Activated CD8-positive, alpha-beta memory T cell treated with anti-CD3 and anti-CD28 coated beads, Interleukin-2, amount 50 U/mL, for 24 hours (primary cell): Measurements from ENCODE around the gene SORBS1.

Experiments used
- DNase-seq: peaks from one replicate; pipeline ENCODE4 v3.0.0-alpha.2; 2020; ENCODE audit errors: extremely low read depth

The SORBS1 gene

DNA sequence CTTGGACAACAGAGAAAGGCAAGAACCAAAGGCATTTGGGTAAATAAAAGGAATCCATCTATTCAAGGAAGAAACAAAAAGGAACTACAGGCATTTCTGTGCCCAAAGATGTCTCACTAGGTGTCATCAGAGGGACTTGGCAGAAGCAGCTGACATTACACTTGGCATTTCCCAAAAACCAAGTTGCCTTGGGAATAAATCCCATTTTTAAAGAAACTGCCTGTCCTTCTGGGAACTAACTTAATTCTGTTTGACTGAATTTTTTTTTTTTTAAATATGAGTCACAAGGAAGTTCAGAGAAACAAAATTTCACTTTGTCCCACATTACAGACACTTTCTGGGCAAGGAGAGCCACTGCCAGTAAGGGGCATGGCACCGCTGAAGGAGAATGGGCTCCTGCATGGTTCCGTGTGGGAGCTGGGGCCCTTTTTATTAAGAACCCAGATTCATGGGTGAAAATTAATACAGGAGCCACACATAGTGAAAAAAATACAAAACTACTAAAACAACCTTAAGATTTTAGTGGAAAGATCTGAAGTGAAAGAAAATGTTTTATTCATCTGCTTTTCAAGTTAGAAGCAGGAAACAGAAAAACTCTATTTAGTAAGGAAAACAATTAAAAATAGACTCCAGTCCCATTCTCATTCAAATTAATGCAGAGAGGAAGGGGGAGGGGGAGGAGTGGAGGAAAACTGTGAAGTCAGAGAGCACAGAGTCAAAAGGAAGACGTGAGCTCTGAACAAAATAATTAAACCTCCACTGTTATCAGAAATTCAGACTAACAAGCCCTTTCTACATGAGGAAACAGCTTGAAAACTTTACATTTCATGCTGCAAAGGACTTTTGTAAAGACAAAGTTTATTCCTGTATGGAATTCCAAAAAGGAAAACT is 151.9 kb downstream of the SORBS1 start:
- no peak for DNase-seq

DNA sequence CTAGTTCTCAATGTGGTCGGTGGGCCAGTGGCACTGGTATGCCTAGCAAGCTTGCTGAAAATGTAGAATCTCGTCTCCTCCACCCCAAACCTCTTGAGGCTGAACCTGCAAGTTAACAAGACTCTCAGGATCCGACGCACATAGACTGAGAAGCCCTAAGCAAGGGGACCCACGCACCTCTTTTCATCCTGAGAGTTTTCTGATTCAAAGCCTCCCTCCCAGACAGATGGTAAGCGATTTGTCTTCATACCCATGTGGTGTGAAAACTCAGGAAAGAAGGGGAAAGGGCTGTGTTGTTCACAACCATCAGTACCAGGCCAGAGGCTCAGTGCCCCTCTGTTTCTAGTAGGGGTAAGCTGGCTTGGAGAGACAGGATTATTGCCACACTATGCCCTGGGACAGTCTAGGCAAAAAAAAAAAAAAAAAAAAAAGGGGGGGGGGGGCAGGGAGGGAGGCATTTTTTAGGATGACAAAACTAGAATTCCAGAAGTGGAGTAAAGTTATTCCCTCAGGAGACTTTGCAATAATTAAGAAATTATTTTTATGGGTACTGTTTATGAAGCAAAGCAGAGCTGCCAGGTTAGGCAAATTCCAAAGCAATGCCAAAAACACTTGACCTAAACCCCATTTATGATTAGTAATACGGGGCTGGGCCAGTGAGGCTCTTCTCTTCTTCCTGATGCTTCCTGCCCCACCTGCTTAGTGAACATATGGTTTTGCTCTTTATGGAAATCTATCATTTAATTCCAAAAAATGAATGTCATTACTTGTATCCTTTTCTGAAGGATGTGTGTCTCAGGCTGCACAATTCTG is 152.8 kb downstream of the SORBS1 start:
- DNase-seq, result no peak

DNA sequence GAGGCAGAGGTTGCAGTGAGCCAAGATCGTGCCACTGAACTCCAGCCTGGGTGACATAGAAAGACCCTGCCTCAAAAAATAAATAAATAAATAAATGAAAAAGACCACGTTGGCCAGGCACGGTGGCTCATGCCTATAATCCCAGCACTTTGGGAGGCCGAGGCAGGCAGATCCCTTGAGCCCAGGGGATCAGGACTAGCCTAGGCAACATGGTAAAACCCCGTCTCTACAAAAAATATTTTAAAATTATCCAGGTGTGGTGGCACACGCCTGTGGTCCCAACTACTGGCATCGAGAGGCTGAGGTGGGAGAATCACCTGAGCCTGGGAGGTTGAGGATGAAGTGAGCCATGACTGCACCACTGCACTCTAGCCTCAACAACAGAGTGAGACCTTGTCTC is 153.6 kb downstream of the SORBS1 start:
- no peak for DNase-seq

DNA sequence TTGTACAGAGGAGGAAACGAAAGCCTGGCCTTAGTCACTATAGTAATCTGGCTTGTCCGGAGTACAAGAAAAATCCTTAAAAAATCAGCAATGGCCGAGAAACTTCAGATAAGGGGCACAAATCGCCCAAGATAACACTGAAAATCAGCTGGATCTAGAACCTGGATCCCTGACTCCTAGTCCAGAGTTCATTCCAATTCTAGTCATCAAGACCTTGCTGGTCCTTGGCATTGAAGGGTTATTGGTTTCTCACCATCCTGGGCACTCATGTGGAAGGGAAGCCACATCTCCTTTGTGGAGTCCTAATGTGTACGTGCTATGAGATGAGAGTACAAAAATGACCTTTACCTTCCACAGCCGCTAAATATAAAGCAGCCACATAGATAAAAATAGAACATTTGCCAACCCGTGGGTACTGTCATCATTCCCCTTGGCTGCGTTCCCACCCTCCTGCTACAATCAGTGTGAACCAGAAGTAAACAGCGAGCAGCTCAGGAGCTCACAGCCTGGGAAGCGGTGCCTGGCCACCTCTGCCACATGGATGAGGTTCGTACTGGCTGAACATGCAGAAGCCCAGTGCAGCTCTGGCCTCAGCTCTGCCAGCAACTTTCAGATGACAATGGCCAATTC is 154.4 kb downstream of the SORBS1 start:
- DNase-seq, result no peak

DNA sequence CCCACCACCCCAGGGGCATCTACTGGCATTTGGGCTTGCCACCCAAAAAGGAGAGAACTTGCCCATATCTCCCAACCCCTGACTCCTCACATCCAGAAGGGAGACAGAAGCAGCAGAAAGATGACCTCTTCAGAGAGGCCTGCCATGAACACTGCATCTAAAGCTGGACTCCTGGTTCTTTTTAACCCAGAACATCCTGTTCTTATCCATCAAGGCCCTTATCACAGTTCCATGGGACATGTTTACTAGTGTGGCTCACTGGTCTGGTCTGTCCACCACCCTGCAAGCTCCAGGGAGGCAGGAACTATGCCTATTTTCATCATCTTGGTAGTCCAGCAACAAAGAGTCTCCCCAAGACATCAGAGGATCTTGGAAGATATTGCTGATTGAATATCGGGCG is 155.5 kb downstream of the SORBS1 start:
- no peak for DNase-seq

DNA sequence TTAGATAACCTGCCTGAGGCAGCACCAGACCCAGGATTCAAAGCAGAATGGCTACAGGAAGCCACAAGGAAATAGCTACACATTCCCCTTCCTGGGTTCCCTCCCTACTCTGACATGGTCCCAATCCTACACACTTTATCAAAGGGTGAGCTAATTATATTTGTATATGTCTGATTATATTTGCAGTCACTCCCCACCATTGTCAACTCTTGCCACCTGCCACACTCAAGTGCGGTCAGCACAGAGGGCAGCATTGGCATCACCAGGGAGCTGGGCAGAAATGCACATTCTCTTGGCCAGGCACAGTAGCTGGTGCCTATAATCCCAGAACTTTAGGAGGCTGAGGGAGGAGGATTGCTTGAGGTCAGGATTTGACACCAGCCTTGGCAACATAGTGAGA is 156.3 kb downstream of the SORBS1 start:
- DNase-seq, result no peak

DNA sequence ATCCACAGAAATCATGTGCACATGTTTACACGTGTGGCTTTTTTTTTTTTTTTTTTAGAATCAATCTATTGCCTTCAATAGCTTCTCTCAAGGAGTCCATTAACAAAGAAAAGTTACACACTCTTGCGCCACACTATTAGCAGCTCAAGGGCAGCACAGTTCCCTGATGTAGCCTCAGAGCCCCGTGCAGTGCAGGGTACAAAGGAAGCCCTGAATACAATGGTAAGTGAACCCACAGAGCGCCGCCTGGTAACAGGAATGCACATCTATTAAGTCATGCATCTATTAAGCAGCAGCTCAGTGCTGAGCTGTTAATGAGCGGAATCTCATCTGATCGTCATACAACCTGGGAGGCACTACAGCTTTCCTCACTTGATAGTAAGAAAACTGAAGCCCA is 156.7 kb downstream of the SORBS1 start:
- DNase-seq, result no peak

DNA sequence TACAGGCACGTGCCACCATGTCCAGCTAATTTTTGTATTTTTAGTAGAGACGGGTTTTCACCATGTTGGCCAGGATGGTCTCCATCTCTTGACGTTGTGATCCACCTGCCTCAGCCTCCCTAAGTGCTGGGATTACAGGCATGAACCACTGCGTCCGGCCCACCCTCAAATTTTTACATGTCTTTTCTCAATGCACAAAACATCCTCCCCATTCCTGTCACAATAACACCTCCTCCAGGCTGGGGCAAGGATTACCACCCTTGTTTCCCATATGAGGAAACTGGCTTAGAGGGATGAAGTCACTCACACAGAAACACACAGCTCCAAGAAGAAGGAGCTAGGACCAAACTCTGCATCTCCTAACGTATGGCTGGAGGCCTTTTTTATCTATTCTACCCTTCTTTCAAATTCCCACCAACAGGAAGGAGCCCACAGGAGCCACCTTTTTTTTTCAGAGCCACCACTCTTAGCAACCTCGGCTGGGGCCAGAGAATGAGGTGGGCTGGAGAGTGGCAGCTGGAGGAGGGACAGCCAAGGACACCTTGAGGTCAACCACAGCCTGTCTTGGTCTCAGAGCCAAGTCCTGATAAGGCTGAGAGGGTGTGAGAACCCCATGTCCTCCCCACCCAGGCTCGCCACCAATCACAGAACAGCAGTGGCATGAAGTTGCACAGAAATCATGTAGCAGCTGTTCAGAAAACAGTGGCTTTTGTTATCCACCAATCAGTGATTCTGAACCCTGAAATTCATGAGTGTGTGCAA is 157.3 kb downstream of the SORBS1 start:
- no peak for DNase-seq

DNA sequence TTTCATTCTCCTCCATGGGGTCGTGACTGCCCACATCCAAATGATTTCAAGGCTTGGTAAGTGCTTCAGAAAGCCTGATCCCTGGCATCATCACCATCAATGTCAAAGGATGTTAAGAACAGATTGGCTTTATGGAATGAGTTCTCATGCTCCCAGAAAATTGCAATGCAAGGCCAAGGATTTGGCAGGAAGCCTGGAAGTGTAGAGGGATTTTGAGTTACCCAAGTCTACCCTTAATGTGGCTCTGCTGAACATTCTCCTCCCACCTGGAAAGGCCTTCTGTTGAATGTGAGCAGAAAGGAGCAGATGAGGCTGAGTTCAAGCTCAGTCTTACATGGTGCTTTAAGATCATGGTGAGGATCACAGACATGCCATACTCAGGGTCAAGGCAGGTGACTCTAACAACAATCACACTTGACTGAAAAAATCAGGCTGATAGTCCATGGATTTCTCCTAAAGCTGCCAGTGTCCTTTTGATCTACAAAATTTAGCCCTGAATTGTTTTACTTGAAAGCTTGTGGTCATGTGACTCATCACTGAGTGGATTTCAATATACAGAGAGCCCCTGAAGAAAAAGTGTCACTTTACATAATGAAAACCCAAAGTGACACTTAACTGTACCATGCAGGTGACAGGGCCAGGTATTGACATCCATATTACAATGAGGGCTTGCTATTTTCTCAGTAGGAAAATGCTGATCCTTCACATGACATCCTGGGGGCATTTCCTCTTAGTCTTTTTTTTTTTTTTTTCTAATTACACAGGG is 159.3 kb downstream of the SORBS1 start:
- no peak for DNase-seq

DNA sequence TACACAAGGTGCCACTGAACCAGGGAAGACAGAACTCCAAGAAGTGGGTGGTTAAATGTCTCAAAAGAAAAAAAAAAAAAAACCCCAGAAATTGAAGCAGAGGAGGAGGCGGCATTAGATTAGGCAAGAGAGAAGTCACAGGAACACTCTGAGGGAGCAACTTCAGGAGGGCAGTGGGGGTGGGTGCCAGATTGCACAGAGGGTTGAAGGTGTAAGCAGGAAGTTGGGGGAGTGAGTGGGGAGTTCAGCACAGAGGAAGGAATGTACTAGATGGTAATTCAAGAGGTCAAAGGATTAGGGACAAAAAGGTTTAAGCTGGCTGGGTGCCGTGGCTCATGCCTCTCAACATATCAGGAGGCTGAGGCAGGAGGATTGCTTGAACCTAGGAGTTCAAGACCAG is 160.4 kb downstream of the SORBS1 start:
- DNase-seq, result no peak

DNA sequence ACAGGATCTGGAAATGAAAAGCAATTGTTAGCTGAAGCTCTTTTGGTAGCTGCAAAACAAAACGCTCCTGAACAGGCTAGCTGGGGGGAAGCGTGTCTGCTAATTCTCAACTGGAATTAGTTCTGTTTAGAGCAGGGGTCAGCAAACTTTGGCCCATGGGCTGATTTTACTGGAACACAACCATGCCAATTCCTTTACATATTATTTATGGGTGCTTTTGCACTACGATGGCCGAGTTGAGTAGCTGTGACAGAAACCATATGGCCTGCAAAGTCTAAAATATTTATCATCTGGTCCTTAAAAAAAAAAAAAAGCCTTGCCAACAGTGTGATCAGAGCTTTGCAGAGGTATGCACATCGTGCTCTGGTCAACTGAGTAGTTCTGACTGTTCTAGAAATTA is 162.0 kb downstream of the SORBS1 start:
- no peak for DNase-seq

DNA sequence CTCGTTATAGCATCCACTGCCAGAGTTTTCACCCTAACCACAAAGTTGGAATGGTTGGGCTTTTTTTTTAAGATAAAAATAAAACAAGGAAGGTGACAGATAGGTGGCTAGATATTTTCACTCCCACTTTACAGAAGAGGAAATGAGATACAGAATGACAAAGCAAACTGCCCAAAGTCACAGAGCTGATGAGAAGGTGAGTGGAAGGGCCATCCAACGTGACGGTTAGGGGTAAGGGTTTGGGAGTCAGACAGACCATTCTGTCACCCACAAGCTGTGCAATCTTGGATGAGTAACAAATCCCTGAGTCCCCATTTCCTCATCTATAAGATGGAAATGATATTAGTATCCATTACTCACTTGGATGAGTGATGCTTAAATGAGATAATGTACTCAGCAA is 163.4 kb downstream of the SORBS1 start:
- no peak for DNase-seq

DNA sequence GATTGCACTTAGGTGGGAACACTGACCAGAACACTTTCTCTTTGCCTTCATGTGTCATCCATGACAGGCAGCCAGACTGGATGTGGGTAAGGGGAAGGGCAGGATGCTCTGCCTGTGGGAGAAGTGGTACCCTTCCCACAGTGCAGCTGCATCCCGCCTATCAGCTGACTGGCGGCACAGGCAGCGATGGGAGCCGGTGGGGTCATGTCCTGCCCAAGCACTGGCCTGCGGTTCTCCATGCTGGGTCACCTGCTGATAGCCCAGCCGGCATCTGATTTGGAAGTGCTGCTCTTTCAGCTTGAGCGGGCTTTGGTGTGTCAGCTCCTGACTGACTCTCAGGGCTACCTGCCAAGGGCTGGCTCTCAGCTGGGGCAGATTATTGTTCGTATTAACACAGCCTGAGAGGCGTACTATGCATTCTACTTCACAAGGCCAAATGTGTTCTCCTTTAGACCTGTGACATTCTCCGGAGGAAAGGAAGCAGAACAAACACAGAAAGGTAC is 165.2 kb downstream of the SORBS1 start:
- DNase-seq, result no peak

DNA sequence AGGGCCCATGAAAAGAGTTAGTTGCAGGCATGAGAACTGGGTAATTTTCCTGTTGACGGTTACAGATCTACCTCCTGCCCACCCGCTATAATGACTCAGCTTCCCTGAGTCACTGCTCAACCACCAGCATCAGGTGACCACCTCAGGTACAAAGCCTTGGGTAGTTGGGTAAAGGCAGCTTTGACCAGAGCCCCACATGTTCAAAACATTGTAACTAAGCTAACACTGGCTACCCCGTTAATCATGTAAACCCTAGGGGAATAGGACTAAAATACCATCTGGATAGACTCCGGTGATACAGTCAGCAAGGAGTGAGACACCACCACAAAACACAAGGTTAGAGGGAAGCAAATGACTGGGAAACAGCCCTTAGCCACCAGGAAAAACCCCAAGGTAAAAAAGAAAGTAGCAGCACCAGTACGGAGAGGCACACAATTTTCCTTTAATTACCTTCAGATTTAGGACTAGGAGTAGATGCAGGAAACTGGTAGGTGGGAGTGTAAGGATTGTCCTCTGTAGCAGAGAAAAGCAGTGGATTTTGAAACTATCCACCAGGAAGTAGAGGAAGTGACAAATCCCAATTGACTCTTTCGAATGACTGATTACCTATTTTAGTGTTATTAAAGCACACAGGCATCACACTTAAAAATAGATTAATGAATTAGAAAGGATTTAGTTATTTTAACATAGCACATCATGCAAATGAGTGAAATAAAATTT is 166.8 kb downstream of the SORBS1 start:
- DNase-seq, result no peak

DNA sequence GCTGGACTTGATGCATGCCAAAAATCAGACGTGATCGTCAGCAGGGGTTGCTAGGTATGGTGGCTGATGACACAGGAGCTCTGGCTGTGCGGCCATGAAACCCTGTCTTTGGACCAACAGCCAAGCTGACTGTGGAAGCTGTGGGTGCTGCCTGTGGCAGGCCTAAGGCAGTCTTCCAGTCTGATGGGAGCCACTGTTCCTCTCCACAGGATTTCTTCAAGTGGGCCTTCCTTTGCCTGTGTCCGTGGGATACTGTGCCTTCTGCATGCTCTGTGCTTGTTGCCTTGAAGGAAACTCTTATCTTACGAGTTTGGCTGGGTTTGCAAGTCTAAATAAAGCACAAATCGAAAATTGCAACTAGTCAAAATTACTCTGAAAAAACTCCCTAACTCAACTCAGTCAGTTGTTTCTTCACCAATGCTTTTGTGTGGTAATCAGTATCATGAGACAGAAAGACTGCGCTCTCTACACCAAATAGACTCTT is 168.4 kb downstream of the SORBS1 start:
- no peak for DNase-seq

DNA sequence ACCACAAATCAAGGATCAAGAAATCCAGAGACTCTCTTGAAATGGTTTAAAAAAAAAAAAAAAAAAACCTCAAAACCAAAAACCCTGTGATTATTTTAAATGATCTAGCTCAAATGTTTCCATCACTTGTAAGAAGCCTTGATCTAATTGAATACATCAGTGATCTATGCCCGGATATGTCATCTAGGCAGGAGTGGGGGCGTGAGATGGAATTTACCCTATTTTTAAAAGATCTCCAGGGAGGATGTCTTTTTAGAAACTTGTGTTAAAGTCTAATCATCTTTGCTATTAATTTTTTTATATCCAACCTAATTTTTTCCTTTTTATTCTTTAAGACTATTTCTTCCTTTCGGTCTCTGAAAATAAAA is 169.0 kb downstream of the SORBS1 start:
- no peak for DNase-seq

DNA sequence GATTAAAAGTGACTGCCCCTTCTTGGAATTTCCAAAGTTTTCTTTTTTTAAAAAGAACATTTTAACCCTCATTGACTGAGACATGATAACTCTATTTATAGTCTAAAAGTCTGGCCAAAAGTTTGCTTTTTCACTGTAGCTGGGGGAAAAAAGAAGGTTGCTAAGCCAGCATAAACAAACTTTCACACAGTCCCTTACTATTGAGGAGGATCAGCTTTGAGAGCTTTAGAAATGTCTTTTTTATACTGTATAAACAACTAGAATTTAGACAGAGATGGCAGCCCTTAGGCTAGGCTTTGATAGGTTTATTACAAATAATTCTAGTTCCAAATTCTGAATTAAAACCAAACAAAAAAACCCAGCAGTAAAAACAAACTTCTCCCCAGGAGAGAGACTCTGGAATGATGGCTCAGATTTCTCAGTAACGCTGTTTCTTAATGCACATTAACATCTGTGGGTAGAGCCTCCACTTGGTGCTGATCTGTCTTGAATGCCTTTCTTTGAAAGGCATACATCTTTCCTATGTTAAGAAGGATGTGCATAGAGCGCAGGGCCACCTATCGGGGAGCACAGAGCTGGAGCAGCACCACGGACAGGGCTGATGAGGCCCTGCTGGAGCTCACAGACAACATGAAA is 169.5 kb downstream of the SORBS1 start:
- DNase-seq, result no peak

DNA sequence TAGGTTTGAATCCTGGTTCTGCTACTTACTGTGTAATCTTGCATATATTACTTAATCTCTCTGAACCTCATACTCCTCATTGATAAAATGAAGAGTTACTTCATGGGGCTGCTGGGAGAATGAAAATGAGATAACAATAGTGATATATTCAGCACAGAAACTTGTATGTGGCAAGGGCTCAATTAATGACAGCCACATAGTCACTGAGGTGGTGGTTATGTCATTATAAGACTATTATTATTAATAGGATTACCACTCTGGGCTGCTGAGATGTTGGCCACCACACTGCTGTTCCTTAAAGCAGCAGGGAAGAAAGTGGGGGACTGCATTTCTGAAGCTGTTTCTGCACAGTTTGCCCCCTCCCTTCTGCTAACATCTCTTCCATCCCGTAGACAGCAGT is 170.0 kb downstream of the SORBS1 start:
- no peak for DNase-seq

DNA sequence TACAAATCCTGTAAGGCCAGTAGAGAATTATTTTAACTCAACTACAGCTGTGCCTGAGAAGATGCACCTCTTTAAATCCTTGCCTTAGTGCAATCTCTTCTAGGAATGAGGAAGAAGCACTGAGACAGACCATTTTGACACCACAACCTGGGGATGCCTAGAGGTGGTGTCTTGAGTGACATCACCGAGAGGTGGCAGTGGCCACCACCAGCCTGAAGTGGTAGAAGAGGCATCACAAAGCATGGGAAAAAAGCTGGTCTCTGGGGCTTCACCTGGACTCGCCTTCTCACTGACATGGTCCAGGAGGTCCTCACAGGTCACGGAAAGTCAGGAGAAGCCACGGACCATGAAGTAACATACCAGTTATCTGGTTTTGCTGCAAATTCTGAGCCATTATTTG is 171.2 kb downstream of the SORBS1 start:
- DNase-seq, result no peak

DNA sequence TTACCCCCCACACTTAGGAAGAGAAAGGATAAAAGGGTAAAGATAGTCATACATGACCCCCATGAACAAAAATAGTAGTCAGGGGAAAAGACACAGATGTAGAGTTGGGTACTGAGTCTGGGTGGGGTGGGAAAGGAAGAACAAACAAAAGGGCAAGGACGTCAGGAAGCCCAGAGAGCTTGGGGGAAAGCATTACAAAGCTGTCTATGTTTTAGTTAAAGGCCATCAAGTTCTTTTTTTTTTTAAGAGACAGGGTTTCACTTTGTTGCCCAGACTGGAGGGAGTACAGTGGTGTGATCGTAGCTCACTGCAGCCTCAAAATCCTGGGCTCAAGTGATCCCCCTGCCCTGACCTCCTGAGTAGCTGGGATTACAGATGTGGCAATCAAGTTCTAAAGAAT is 172.0 kb downstream of the SORBS1 start:
- no peak for DNase-seq
